GM19463 (cell line): ENCODE data around the gene PCDHGC5.

Experiments
- ATAC-seq: cut with Tn5 transposase; IDR thresholded peaks from one replicate; pipeline ENCODE4 v1.9.1; 2021; ENCODE audit warnings: mild to moderate bottlenecking, moderate library complexity; ENCODE audit not compliant: unreplicated experiment

The PCDHGC5 gene

GRCh38 chr5:141512390-141512910 is 23.6 kb downstream of the PCDHGC5 start:
- no peak for ATAC-seq

GRCh38 chr5:141512911-141513626 is 24.2 kb downstream of the PCDHGC5 start:
- no peak for ATAC-seq

GRCh38 chr5:141513627-141514329 is 24.9 kb downstream of the PCDHGC5 start:
- peak; percentile 34 for ATAC-seq

GRCh38 chr5:141514330-141515133 is 25.7 kb downstream of the PCDHGC5 start:
- ATAC-seq = peak; percentile 9

GRCh38 chr5:141515141-141515540 is 26.3 kb downstream of the PCDHGC5 start:
- ATAC-seq = no peak

- no peak for ATAC-seq
Observed at GRCh38 chr5:141515946-141516671, 27.2 kb downstream of the PCDHGC5 start.

GRCh38 chr5:141516672-141517025 is 27.8 kb downstream of the PCDHGC5 start:
- ATAC-seq = no peak

- no peak for ATAC-seq
Observed at GRCh38 chr5:141517312-141517711, 28.4 kb downstream of the PCDHGC5 start.

GRCh38 chr5:141517880-141518617 is 29.2 kb downstream of the PCDHGC5 start:
- no peak for ATAC-seq

GRCh38 chr5:141518618-141519015 is 29.7 kb downstream of the PCDHGC5 start:
- ATAC-seq = no peak

GRCh38 chr5:141519605-141520565 is 31.0 kb downstream of the PCDHGC5 start:
- ATAC-seq = no peak

GRCh38 chr5:141521244-141521781 is 32.4 kb downstream of the PCDHGC5 start:
- no peak for ATAC-seq

GRCh38 chr5:141522301-141522700 is 33.4 kb downstream of the PCDHGC5 start:
- no peak for ATAC-seq

GRCh38 chr5:141523991-141524390 is 35.1 kb downstream of the PCDHGC5 start:
- ATAC-seq = no peak

GRCh38 chr5:141524604-141525597 is 36.0 kb downstream of the PCDHGC5 start:
- ATAC-seq = peak; percentile 76

GRCh38 chr5:141525653-141526052 is 36.8 kb downstream of the PCDHGC5 start:
- ATAC-seq = no peak

- ATAC-seq = no peak
Observed at GRCh38 chr5:141527426-141527825, 38.5 kb downstream of the PCDHGC5 start.
